Activated T-cell treated with anti-CD3 and anti-CD28 coated beads, Interleukin-2, amount 50 U/mL, for 4 hours (primary cell): ENCODE results near the gene PARN. TPM values are rescaled to one million over a fixed set of nuclear protein-coding genes. Genes with fewer than 3 reads are reported as not detected.
"Not testable (repeated sequence)": the region's sequence is repeated elsewhere in the genome, so short reads cannot be mapped to it uniquely, and the experiment has no call there.

ENCODE experiments used
- ATAC-seq, 2 donors: fragments of 200-7000 bp; cut with Tn5 transposase; one replicate each; pipeline ENCODE4 v1.10.0; 2021
- DNase-seq: peaks from one replicate; pipeline ENCODE4 v3.0.0-alpha.2; 2020
- H3K27me3 Mint-ChIP-seq: one replicate; pipeline ENCODE4 v1.8.0; 2021; ENCODE audit warnings: low read depth, mixed read lengths
- H3K36me3 Mint-ChIP-seq: one replicate; pipeline ENCODE4 v1.8.0; 2022; ENCODE audit warnings: mixed read lengths; ENCODE audit not compliant: insufficient read depth
- H3K4me1 Mint-ChIP-seq: one replicate; pipeline ENCODE4 v1.8.0; 2021; ENCODE audit warnings: low read depth, mixed read lengths
- H3K4me3 Mint-ChIP-seq: one replicate; pipeline ENCODE4 v1.8.0; 2021; ENCODE audit warnings: mild to moderate bottlenecking, moderate library complexity, mixed read lengths
- H3K9me3 Mint-ChIP-seq: one replicate; pipeline ENCODE4 v1.8.0; 2021; ENCODE audit warnings: mixed read lengths
- total RNA-seq, 3 donors: library from RNA; stranded (reverse); gene quantifications; one replicate each; pipeline ENCODE4 v1.2.1, GENCODE V29; 2021

The PARN gene
- total RNA-seq, 3 donors from 2014 or later, result 45.0 to 52.8 (median 47.3) TPM

DNA sequence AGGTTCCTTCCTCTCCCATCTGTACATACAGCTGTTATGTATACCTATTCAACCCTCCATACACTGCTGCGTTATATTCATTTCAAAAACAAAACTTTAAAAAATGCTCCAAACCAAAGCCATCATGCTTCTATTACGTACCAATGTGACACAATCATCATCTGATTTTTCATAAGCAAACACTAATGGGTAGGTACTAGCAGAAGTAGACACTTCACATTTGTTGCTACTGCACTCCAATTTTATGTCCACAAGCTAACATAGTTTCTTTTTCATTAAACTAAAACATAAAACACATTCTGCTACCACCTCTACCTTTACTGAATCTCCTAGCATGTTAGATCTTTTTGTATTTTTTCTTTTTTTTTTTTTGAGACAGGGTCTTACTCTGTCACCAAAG is 57.5 kb downstream of the PARN start:
- H3K4me1 Mint-ChIP-seq, result no peaks in the 10 kb centered on the region
- DNase-seq (no peak), ATAC-seq (no peak)
- H3K36me3 Mint-ChIP-seq, result peaks cover 44% of the 10 kb centered on the region
- H3K4me3 Mint-ChIP-seq, result no peak overlapping the region
- no peaks in the 10 kb centered on the region for H3K27me3 Mint-ChIP-seq
- no peaks in the 10 kb centered on the region for H3K9me3 Mint-ChIP-seq

DNA sequence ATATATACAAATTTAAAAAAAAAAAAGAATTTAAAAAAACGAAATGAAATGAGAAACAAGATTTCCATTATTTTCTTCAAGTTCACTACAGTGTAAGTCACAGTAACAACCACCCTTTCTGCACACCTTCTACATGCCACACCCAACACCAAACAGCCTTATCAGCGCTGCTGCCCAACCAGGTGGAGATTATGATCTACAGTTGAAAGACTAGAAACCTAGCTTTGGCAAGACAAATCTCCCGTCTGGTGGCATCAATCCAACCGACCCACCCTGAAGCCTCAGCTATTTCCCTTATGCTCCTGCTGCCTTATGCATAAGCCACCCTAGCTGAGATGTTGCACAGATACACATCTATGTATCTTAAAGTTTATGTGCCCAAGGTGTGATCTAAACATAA is 60.8 kb downstream of the PARN start:
- ATAC-seq, result no peak
- H3K4me1 Mint-ChIP-seq, result peaks cover 3% of the 10 kb centered on the region
- H3K27me3 Mint-ChIP-seq, result no peaks in the 10 kb centered on the region

DNA sequence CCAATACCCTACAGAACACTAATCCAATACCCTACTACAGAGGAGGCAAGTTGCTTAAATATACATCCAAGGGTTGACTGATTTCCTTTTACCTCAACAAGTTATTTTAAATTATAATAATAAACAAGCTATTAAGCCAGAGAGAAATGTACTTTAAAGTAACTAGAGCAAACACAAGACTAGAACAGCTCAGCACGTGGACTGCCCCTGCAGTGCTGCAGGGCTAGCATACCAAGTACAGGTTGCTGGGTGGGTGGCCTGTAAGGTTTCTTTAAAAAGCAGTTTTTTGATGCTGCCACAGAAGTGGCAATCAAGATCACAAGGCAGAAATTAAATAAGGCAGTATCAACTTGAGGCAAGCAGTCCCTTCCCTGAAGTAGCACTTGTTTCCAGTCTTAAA is 63.5 kb downstream of the PARN start:
- DNase-seq (no peak), ATAC-seq (no peak)
- H3K4me3 Mint-ChIP-seq, result no peak overlapping the region
- no peaks in the 10 kb centered on the region for H3K9me3 Mint-ChIP-seq
- H3K4me1 Mint-ChIP-seq, result peaks cover 3% of the 10 kb centered on the region
- H3K27me3 Mint-ChIP-seq, result no peaks in the 10 kb centered on the region
- peaks cover 7% of the 10 kb centered on the region for H3K36me3 Mint-ChIP-seq

More for the DNA sequence above, 60.8 kb downstream of the PARN start:
- no peak for DNase-seq
- Mint-ChIP-seq H3K4me3 (no peak overlapping the region), H3K36me3 (peaks cover 17% of the 10 kb centered on the region), H3K9me3 (no peaks in the 10 kb centered on the region)

DNA sequence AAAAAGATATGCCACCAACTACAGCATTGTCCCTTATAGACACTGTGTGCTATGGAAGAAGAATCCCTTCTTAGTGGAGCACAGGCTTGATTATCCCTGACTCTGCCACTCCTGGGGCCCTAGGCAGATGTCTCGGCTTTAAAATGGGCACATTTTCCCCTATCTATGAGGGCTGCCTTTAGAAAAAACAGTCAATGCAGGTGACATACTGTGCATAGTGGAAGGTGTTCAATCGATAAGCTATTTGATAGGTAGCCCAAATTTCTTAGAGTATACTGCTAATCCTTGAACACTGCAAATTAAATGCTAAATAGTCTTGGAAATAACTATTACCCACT is 64.4 kb downstream of the PARN start:
- H3K9me3 Mint-ChIP-seq, result no peaks in the 10 kb centered on the region
- H3K4me1 Mint-ChIP-seq, result peaks cover 3% of the 10 kb centered on the region
- no peak overlapping the region for H3K4me3 Mint-ChIP-seq
- ATAC-seq, result no peak
- H3K36me3 Mint-ChIP-seq, result peaks cover 5% of the 10 kb centered on the region
- H3K27me3 Mint-ChIP-seq, result no peaks in the 10 kb centered on the region
- DNase-seq, result no peak

DNA sequence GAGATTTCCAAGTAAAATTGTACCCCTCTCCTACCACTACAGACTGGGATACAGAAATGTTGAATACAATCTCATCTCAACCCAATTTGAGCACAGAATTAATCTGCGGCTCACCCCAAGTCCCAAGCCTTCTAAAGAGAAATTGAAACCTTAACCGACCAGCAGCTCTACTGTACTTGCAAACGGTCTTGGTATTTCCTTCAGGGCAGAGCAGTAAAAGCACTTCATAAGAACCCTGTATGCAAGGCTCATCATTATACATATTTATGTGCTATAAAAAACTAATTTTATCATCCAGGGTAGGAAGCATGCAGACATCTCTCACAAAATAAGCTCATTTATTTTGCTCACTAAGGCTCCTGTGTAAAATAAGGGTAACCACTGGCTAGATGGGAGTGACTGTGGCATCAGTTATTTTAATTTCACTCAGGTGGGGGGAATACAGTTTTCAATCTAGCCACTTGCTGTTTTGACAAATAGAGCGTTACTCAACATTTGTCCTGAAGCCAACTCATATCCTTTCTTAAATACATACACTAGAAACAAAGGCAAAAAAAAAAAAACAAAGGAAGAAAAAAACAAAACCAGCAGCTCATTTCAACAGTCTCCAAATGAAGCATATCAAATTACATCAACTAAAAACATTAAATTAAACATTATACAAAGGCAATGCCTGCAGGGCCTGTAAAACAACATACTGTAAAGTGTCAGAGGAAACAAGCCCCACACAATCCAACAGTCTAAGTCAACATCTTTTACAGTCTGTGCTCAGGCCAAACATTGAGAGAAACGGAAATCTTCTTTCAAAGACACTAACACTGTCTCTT is 65.0 kb downstream of the PARN start:
- H3K4me3 Mint-ChIP-seq, result no peak overlapping the region
- peaks cover 8% of the 10 kb centered on the region for H3K36me3 Mint-ChIP-seq
- H3K9me3 Mint-ChIP-seq, result no peaks in the 10 kb centered on the region
- H3K4me1 Mint-ChIP-seq, result peaks cover 3% of the 10 kb centered on the region
- ATAC-seq (no peak), DNase-seq (no peak)
- no peaks in the 10 kb centered on the region for H3K27me3 Mint-ChIP-seq

DNA sequence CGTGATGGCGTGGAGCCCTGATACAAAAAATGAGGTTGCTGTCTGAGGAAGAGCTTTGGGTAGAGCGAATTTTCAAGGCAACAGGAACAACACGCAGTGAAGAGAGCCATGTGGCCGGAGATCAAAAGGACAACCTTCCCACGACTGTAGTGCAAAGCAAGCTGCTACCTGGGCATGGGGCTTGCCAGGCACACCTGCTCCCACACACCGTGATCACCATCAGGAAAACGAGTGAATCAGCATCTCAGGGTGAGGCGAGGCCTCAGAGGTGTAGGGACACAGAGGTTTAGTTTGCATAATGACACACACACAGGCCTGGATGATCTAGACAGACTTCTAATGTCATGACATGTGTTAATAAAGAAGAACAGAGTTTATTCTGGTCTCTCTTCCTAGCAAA is 65.7 kb downstream of the PARN start:
- Mint-ChIP-seq H3K9me3 (no peaks in the 10 kb centered on the region), H3K4me3 (no peak overlapping the region), H3K36me3 (peaks cover 11% of the 10 kb centered on the region), H3K4me1 (peaks cover 3% of the 10 kb centered on the region), H3K27me3 (no peaks in the 10 kb centered on the region)
- no peak for ATAC-seq
- DNase-seq, result no peak

DNA sequence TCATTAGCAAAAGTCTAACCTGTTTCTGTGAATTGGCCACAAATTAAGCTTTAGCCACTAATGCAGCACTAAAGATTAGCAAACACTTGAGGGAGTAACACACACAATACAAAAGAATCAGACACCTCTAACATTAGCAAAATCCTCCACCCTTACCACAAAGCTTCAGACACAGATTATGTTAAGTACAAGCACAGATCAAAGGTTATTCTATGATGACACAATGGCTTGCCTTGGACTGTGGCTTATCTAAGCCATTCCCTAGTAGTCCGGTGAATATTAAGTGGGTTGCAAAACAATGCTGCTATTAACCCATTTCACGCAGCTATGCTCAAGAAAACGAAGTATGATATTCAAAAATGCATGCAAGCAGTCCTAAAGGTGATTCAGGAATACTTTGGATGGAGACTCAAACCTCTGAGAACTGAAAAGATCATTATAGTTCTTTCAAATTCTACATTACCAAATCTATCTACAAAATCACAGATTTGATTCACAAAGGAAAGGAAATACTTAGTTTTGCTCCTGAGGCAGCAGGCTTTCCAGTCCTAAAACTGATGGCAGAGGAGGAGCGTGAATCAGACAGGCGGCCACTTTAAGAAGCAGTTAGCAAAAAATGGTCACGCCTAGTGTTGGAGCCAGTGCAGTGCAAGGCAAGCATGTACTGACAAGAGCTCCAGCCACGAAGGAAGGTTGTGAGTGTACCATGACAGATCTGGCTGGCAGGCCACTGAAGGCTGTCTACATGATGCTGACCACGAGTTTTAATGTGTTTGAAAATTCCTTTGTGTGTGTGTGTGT is 67.2 kb downstream of the PARN start:
- ATAC-seq, result no peak
- Mint-ChIP-seq H3K4me1 (peaks cover 3% of the 10 kb centered on the region), H3K27me3 (no peaks in the 10 kb centered on the region), H3K9me3 (no peaks in the 10 kb centered on the region), H3K36me3 (peaks cover 11% of the 10 kb centered on the region), H3K4me3 (no peak overlapping the region)
- no peak for DNase-seq

DNA sequence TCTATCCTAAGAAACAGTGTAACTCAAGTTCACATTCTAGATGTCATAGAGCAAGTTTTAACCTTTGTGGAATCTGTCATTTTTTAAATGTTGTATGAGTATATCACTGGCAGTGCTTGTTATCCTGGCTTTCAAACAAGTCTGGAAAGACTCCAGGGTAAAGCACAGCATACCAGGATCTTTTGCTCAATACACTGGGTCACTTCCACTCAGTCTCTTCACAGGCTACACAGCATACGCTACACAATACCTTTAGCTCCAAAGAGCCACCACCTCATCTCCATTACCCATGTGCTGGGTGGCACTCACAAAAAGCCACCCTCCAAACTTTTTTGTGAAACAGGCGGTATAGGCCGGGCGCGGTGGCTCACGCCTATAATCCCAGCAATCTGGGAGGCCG is 69.5 kb downstream of the PARN start:
- H3K9me3 Mint-ChIP-seq, result no peaks in the 10 kb centered on the region
- no peaks in the 10 kb centered on the region for H3K27me3 Mint-ChIP-seq
- no peak for DNase-seq
- no peak for ATAC-seq
- peaks cover 3% of the 10 kb centered on the region for H3K4me1 Mint-ChIP-seq
- H3K36me3 Mint-ChIP-seq, result peaks cover 15% of the 10 kb centered on the region
- no peak overlapping the region for H3K4me3 Mint-ChIP-seq

DNA sequence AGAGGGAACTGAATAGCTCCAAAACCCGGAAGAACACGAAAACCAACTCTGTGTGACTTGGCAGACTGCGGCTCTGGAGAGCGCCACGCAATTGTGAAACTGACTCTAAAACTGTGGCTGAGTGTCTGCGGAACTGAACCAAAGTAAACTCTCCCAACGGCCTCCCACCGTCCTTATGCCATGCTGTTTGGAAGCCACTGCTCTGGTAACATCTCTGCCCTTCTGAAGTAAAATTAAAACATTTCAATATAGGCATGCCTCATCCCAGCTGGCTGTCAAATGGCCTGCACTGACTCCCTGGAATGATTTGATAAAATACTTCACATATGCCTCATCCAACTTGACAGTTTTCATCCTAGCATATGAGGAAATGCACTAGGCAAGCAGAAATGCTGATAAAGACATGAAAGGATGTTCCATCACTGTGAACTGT is 70.2 kb downstream of the PARN start:
- ATAC-seq, result no peak
- Mint-ChIP-seq H3K36me3 (peaks cover 18% of the 10 kb centered on the region), H3K4me3 (no peak overlapping the region)

DNA sequence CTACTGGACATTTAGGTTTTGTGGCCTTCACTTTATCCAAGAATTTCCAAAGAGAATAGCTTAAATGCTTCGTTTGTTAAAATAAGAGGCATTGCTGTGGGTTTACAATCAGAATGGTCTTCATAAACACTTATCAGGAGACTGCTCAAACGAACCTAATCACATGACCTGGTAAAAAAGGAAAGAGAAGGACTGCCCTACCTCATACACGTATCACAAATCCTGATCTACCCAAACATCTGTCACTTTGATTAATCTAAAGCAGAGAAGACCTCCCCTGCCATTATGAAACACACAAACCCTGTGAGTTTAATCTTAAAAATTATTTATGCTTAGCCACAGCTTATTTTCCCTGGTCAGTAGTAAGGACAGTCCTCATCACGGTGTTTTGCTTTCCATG is 76.6 kb downstream of the PARN start:
- no peaks in the 10 kb centered on the region for H3K27me3 Mint-ChIP-seq
- H3K4me3 Mint-ChIP-seq, result no peak overlapping the region
- DNase-seq (no peak), ATAC-seq (no peak)
- H3K9me3 Mint-ChIP-seq, result no peaks in the 10 kb centered on the region
- H3K36me3 Mint-ChIP-seq, result peaks cover 18% of the 10 kb centered on the region
- H3K4me1 Mint-ChIP-seq, result no peaks in the 10 kb centered on the region

More for the DNA sequence above, 70.2 kb downstream of the PARN start:
- Mint-ChIP-seq H3K4me1 (peaks cover 3% of the 10 kb centered on the region), H3K27me3 (no peaks in the 10 kb centered on the region), H3K9me3 (no peaks in the 10 kb centered on the region)
- no peak for DNase-seq

DNA sequence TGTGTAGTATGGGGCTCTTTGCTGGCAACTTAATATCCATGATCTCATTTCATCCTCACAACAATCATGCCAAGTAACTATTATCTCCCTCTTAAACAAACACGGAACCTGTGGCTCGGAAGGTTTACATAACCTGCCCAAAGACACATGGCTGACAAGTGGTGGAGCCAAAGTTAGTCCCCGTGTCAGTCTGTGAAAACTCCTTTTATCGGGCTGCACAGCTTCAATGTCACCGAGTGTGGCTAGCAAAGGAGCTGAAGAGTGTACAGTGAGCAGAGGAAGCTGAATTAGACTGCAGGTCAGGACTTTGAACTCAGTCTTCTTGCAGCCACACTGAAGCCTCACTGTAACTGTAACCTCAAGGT is 80.3 kb downstream of the PARN start:
- ATAC-seq (no peak), DNase-seq (no peak)
- Mint-ChIP-seq H3K27me3 (no peaks in the 10 kb centered on the region), H3K4me3 (no peak overlapping the region), H3K36me3 (peaks cover 18% of the 10 kb centered on the region), H3K4me1 (no peaks in the 10 kb centered on the region), H3K9me3 (no peaks in the 10 kb centered on the region)

DNA sequence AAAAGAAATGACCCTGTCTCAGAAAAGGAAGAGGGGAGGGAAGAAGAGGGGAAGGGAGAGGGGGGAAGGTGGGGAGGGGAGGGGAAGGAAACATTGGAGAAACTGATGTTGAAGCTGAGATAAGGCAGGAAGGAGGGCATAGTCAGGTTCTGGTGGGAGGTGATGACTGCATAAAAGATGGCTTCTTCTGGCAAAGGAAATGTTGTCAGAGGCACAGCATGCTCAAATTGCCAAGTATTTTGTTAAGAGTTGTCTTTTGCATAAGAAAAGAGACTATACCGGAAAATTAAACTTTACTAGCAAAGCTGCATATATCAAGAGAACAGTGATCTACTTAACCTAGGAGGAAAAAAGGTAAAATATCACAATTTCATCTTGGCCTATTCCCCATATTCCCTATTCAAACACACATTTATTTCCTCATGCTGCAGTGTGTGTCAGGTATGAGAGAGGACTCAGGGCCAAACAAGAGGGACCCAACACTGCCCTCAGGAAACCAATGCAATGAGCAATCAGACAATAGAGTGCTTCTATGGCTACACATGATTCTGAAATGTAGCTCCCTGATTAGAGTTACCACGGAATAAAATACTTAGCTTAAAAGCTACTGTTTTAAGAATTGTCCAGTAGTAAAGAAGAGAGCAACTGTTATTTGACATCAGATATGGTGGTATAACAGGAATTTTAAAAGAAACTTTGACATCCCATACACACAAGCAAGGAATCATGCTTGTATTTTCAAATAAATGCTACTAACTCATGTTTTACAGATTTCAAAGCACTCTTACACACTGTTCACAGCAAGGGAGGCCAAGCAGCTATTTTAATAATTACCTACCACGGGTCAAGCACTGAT is 80.9 kb downstream of the PARN start:
- peaks cover 20% of the 10 kb centered on the region for H3K36me3 Mint-ChIP-seq
- ATAC-seq, result no peak
- H3K4me3 Mint-ChIP-seq, result no peak overlapping the region

DNA sequence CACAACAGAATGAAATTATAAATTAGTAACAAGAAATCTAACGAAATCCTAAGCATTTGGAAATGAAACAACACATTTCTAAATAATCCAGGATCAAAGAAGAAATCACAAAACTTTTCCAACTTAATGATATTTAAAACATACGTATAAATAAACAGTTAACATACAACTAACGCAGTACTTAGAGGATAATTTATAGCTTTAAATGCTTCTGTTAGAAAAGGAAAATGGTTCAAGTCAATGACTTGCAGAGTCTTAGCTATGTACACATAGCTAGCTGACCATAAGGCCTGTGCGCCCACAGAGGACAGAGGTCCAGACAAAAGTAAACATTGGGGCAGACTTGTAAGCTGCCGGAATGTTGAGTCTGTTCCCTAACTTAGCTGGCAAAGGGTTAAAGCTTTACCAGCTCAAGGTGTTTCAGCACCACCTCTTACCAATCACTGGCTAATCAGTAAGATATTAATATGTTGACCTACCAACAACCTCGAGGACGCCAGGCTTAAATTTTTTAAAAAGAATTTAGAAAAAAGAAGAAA is 84.6 kb downstream of the PARN start:
- Mint-ChIP-seq H3K27me3 (no peaks in the 10 kb centered on the region), H3K36me3 (peaks cover 31% of the 10 kb centered on the region), H3K4me3 (no peak overlapping the region), H3K9me3 (no peaks in the 10 kb centered on the region), H3K4me1 (no peaks in the 10 kb centered on the region)
- ATAC-seq (no peak), DNase-seq (no peak)

More for the DNA sequence above, 80.9 kb downstream of the PARN start:
- H3K27me3 Mint-ChIP-seq, result no peaks in the 10 kb centered on the region
- DNase-seq, result no peak
- no peaks in the 10 kb centered on the region for H3K9me3 Mint-ChIP-seq
- no peaks in the 10 kb centered on the region for H3K4me1 Mint-ChIP-seq

DNA sequence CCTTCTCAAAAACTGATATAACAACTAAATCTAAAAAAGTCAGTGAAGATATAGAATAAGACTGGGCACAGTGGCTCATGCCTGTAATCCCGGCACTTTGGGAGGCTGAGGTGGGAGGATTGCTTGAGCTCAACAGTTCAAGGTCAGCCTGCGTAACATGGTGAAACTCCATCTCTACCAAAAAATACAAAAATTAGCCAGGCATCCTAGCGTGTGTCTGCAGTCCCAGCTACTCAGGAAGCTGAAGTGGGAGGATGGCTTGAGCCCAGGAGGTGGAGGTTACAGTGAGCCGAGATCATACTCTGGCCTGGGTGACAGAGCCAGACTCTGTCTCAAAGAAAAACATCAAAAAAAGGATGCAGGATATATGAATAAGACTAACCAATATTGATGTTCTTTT is 85.2 kb downstream of the PARN start:
- H3K27me3 Mint-ChIP-seq, H3K4me1 Mint-ChIP-seq, H3K4me3 Mint-ChIP-seq, H3K9me3 Mint-ChIP-seq, DNase-seq, ATAC-seq: not testable (repeated sequence)
- peaks cover 31% of the 10 kb centered on the region for H3K36me3 Mint-ChIP-seq
